SU-DHL-6 (cell line): ENCODE measurements around the gene SCAMP5.

Experiments
- H2AFZ ChIP-seq: fragments of 200-600 bp; sonication (generic); 2 replicates; pipeline ENCODE4 v1.6.1; 2014; ENCODE audit warnings: low read depth, mild to moderate bottlenecking, moderate library complexity, mixed read lengths, antibody characterized with exemption, low read length; ENCODE audit not compliant: severe bottlenecking
- H3F3A ChIP-seq: fragments of 200-600 bp; shearing (Covaris generic); 2 replicates; pipeline ENCODE4 v1.6.0; 2016; ENCODE audit warnings: antibody characterized with exemption, mild to moderate bottlenecking; ENCODE audit not compliant: insufficient read depth
- H3K27ac ChIP-seq: fragments of 200-600 bp; sonication (generic); 2 replicates; pipeline ENCODE4 v1.5.1; 2016; ENCODE audit warnings: low read depth, mild to moderate bottlenecking, low read length, moderate library complexity, mixed read lengths
- H3K27me3 ChIP-seq: fragments of 200-600 bp; sonication (generic), shearing (Covaris generic); 2 replicates; pipeline ENCODE4 v1.6.0; 2014; ENCODE audit warnings: mild to moderate bottlenecking, low read length
- H3K36me3 ChIP-seq: fragments of 200-600 bp; sonication (generic); 2 replicates; pipeline ENCODE4 v1.6.1; 2014; ENCODE audit warnings: mild to moderate bottlenecking, low read length, mixed read lengths
- H3K4me2 ChIP-seq: fragments of 300-600, 200-600 bp; shearing (Covaris generic), sonication (generic); 2 replicates; pipeline ENCODE4 v1.6.0; 2014; ENCODE audit warnings: low read length, low read depth, mild to moderate bottlenecking; ENCODE audit not compliant: poor library complexity, severe bottlenecking
- H3K4me3 ChIP-seq: fragments of 200-600 bp; sonication (generic); 2 replicates; pipeline ENCODE4 v1.5.1; 2014; ENCODE audit warnings: antibody characterized with exemption, low read length, mild to moderate bottlenecking, mixed read lengths; ENCODE audit not compliant: insufficient read depth, poor library complexity, severe bottlenecking
- H3K79me2 ChIP-seq: fragments of 200-600 bp; sonication (generic); 2 replicates; pipeline ENCODE4 v1.6.1; 2014; ENCODE audit warnings: mild to moderate bottlenecking, low read length, moderate library complexity; ENCODE audit not compliant: insufficient read depth
- H3K9ac ChIP-seq: fragments of 200-600 bp; sonication (generic); 2 replicates; pipeline ENCODE4 v1.7.0; 2014; ENCODE audit warnings: mild to moderate bottlenecking, low read length
- H3K9me2 ChIP-seq: fragments of 200-600 bp; sonication (generic); replicated peaks from 2 replicates; pipeline ENCODE4 v1.6.1; 2014; ENCODE audit warnings: low read length; ENCODE audit not compliant: insufficient read depth
- H3K9me3 ChIP-seq: fragments of 200-600 bp; sonication (generic); 2 replicates; pipeline ENCODE4 v1.6.1; 2014; ENCODE audit warnings: low read length, mixed read lengths; ENCODE audit not compliant: insufficient read depth
- H4K20me1 ChIP-seq: fragments of 200-600 bp; sonication (generic); 2 replicates; pipeline ENCODE4 v1.6.1; 2014; ENCODE audit warnings: low read depth, mild to moderate bottlenecking, antibody characterized with exemption, low read length, moderate library complexity, mixed read lengths
- EZH2phosphoT487 ChIP-seq: fragments of 200-600 bp; sonication (generic), shearing (Covaris generic); conservative IDR thresholded peaks from 2 replicates; pipeline ENCODE4 v1.6.1; 2018; ENCODE audit warnings: mild to moderate bottlenecking, antibody characterized with exemption, low read length, moderate library complexity, mixed read lengths
- TF ChIP-seq, protein P1 (sequence below): fragments of 200-600 bp; sonication (generic); IDR thresholded peaks from one replicate; pipeline ENCODE4 v1.5.1; 2017; ENCODE audit warnings: antibody characterized with exemption, mild to moderate bottlenecking, low read length, moderate library complexity; ENCODE audit not compliant: insufficient read depth, poor library complexity, severe bottlenecking

The SCAMP5 gene

DNA sequence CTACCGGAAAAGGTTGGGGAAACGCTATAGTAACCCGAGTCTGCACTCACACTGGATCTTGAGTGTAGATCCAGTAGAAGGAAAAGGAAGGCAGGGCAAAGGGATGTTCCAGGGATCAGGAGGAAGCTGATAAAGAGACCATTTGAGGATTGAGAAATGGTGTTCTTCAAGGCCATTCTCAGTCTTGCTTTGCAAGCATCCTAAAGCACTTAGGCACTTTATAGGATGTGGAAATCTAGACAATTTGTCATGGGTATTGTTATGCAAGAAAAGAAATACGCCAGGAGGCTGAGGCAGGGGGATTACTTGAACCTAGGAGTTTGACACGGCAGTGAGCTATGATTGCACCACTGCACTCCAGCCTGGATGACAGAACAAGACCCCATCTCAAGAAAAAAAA, 13.2 kb upstream of the SCAMP5 start:
- H3K27me3 ChIP-seq: no peaks in the 10 kb centered on the region
- no peaks in the 10 kb centered on the region for H3K9me3 ChIP-seq
- no peak overlapping the region for H3K4me2 ChIP-seq
- no peaks in the 10 kb centered on the region for H3K36me3 ChIP-seq
- H2AFZ ChIP-seq: no peak overlapping the region
- H4K20me1 ChIP-seq: no peaks in the 10 kb centered on the region
- H3K9me2 ChIP-seq: no peaks in the 10 kb centered on the region
- no peaks in the 10 kb centered on the region for H3K79me2 ChIP-seq
- H3K27ac ChIP-seq: no peak overlapping the region
- H3K9ac ChIP-seq: no peak overlapping the region
- H3K4me3 ChIP-seq: no peak overlapping the region
- TF ChIP-seq, protein P1, sequence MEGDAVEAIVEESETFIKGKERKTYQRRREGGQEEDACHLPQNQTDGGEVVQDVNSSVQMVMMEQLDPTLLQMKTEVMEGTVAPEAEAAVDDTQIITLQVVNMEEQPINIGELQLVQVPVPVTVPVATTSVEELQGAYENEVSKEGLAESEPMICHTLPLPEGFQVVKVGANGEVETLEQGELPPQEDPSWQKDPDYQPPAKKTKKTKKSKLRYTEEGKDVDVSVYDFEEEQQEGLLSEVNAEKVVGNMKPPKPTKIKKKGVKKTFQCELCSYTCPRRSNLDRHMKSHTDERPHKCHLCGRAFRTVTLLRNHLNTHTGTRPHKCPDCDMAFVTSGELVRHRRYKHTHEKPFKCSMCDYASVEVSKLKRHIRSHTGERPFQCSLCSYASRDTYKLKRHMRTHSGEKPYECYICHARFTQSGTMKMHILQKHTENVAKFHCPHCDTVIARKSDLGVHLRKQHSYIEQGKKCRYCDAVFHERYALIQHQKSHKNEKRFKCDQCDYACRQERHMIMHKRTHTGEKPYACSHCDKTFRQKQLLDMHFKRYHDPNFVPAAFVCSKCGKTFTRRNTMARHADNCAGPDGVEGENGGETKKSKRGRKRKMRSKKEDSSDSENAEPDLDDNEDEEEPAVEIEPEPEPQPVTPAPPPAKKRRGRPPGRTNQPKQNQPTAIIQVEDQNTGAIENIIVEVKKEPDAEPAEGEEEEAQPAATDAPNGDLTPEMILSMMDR: no peak
- TF ChIP-seq EZH2phosphoT487: no peak
- H3F3A ChIP-seq: no peaks in the 10 kb centered on the region

DNA sequence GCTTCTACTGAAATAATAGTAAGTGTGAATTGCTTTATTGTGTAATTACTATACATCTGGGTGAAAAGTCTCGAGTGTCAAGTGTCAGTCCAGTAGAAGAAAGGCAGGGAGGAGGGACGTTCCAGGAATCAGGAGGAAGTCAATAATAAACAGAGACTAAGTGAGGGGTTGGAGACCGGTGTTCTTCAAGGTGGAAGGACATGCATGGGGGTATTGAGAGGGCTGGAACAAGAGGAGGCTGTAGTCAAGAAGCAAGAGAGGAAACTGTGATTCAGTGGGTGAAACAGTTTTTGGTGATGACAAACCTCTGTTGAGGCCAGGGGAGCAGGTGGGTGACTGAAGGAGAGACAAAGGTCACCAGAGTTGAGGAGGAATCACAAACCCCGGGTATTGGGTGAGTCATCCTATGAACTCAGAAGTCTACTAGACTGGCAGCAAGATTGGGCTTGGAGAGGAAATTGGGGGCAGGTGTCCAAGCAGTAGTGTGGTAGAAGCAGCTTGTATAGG, 11.6 kb upstream of the SCAMP5 start:
- Histone ChIP-seq H3K27ac (no peak overlapping the region), H3K9me2 (no peaks in the 10 kb centered on the region), H3K9me3 (no peaks in the 10 kb centered on the region), H4K20me1 (no peaks in the 10 kb centered on the region), H3K36me3 (no peaks in the 10 kb centered on the region), H3K27me3 (no peaks in the 10 kb centered on the region), H3K4me3 (no peak overlapping the region), H2AFZ (no peak overlapping the region), H3K9ac (no peak overlapping the region), H3K79me2 (no peaks in the 10 kb centered on the region), H3K4me2 (no peak overlapping the region), H3F3A (no peaks in the 10 kb centered on the region)
- TF ChIP-seq, protein P1: no peak
- TF ChIP-seq EZH2phosphoT487: no peak

- Histone ChIP-seq H3K27ac (no peak overlapping the region), H3K4me2 (no peak overlapping the region), H3K9ac (no peak overlapping the region), H3K9me2 (no peaks in the 10 kb centered on the region), H2AFZ (no peak overlapping the region), H3K27me3 (no peaks in the 10 kb centered on the region), H4K20me1 (no peaks in the 10 kb centered on the region), H3F3A (no peaks in the 10 kb centered on the region), H3K4me3 (no peak overlapping the region), H3K36me3 (no peaks in the 10 kb centered on the region), H3K79me2 (no peaks in the 10 kb centered on the region), H3K9me3 (no peaks in the 10 kb centered on the region)
- no peak for TF ChIP-seq EZH2phosphoT487
- TF ChIP-seq, protein P1: peak; percentile 57
Observed at GRCh38 chr15:74988007-74988800, 7.2 kb upstream of the SCAMP5 start.
